Trophoblast cell (in vitro differentiated cells and primary cell): Measurements from ENCODE around the gene CD80.

Experiments used
- DNase-seq, 2 donors: peaks; one replicate each; pipeline ENCODE4 v3.0.0-alpha.2; 2016
- H2AFZ ChIP-seq: 2 replicates; pipeline ENCODE4 v1.6.1; 2013; ENCODE audit warnings: low read length, moderate library complexity, mild to moderate bottlenecking; ENCODE audit not compliant: insufficient read depth, poor library complexity
- H2AK5ac ChIP-seq: 2 replicates; pipeline ENCODE4 v1.6.1; 2013; ENCODE audit warnings: mild to moderate bottlenecking, low read length
- H2BK120ac ChIP-seq: 2 replicates; pipeline ENCODE4 v1.6.1; 2013; ENCODE audit warnings: low read length, mild to moderate bottlenecking, moderate library complexity; ENCODE audit not compliant: insufficient read depth, poor library complexity
- H2BK12ac ChIP-seq: 2 replicates; pipeline ENCODE4 v1.6.1; 2013; ENCODE audit warnings: mild to moderate bottlenecking, low read length, moderate library complexity
- H2BK5ac ChIP-seq: 2 replicates; pipeline ENCODE4 v1.6.1; 2013; ENCODE audit warnings: low read length, low read depth, moderate library complexity, mild to moderate bottlenecking; ENCODE audit not compliant: poor library complexity
- H3K14ac ChIP-seq: 2 replicates; pipeline ENCODE4 v1.6.1; 2013; ENCODE audit warnings: mild to moderate bottlenecking, low read length
- H3K18ac ChIP-seq: 2 replicates; pipeline ENCODE4 v1.6.1; 2013; ENCODE audit warnings: mild to moderate bottlenecking, low read length
- H3K23ac ChIP-seq: 2 replicates; pipeline ENCODE4 v1.6.1; 2013; ENCODE audit warnings: low read length
- H3K27ac ChIP-seq: 2 replicates; pipeline ENCODE4 v1.5.1; 2013; ENCODE audit warnings: low read depth, mild to moderate bottlenecking, inconsistent platforms, low read length, moderate library complexity
- H3K27me3 ChIP-seq: 2 replicates; pipeline ENCODE4 v1.6.1; 2013; ENCODE audit warnings: inconsistent platforms, mild to moderate bottlenecking, low read length, moderate library complexity; ENCODE audit not compliant: insufficient read depth
- H3K36me3 ChIP-seq, 2 experiments: 1 replicate in 1 of 2; 2 replicates in 1 of 2; pipeline ENCODE4 v1.6.1; 2013; ENCODE audit warnings: low read length in 2 of 2, mild to moderate bottlenecking in 2 of 2, moderate library complexity in 1 of 2; ENCODE audit not compliant: insufficient read depth in 2 of 2, control insufficient read depth in 1 of 2
- H3K4ac ChIP-seq: 2 replicates; pipeline ENCODE4 v1.6.1; 2013; ENCODE audit warnings: low read depth, mild to moderate bottlenecking, low read length, moderate library complexity
- H3K4me1 ChIP-seq, 2 experiments: 1 replicate in 1 of 2; 2 replicates in 1 of 2; pipeline ENCODE4 v1.6.1; 2013; ENCODE audit warnings: low read length in 2 of 2, mild to moderate bottlenecking in 2 of 2, moderate library complexity in 1 of 2; ENCODE audit not compliant: insufficient read depth in 2 of 2, control insufficient read depth in 1 of 2
- H3K4me2 ChIP-seq: 2 replicates; pipeline ENCODE4 v1.6.1; 2013; ENCODE audit warnings: inconsistent platforms, mild to moderate bottlenecking, low read length, moderate library complexity
- H3K4me3 ChIP-seq: 2 replicates; pipeline ENCODE4 v1.5.1; 2013; ENCODE audit warnings: mild to moderate bottlenecking, low read depth, low read length, inconsistent platforms
- H3K79me1 ChIP-seq: one replicate; pipeline ENCODE4 v1.6.1; 2013; ENCODE audit warnings: low read length
- H3K79me2 ChIP-seq: 2 replicates; pipeline ENCODE4 v1.6.1; 2013; ENCODE audit warnings: low read length, mild to moderate bottlenecking; ENCODE audit not compliant: control insufficient read depth, insufficient read depth, poor library complexity
- H3K9ac ChIP-seq: 2 replicates; pipeline ENCODE4 v1.6.1; 2013; ENCODE audit warnings: mild to moderate bottlenecking, low read length
- H3K9me3 ChIP-seq: 2 replicates; pipeline ENCODE4 v1.6.1; 2013; ENCODE audit warnings: low read depth, mild to moderate bottlenecking, control low read depth, inconsistent platforms, low read length; ENCODE audit not compliant: insufficient read depth
- H4K12ac ChIP-seq: 2 replicates; pipeline ENCODE4 v1.6.1; 2013; ENCODE audit warnings: low read depth, mild to moderate bottlenecking, low read length, moderate library complexity
- H4K8ac ChIP-seq: 2 replicates; pipeline ENCODE4 v1.6.1; 2013; ENCODE audit warnings: low read depth, mild to moderate bottlenecking, low read length, moderate library complexity
- H4K91ac ChIP-seq: one replicate; pipeline ENCODE4 v1.6.1; 2013; ENCODE audit warnings: low read depth, mild to moderate bottlenecking, low read length, moderate library complexity
- WGBS: extraction: QIAGEN DNeasy Blood & Tissue Kit; methylation state at CpG from one replicate; pipeline ENCODE4 v1.1.7; 2013; ENCODE audit warnings: missing lambda C conversion rate; ENCODE audit not compliant: insufficient read length, insufficient coverage; ENCODE audit errors: extremely low coverage; 5-methylcytosine and 5-hydroxymethylcytosine counted together

CD80 gene

GRCh38 chr3:119541547-119541946 is 17.9 kb downstream of the CD80 start:
- Histone ChIP-seq H3K4me2 (no peak overlapping the region), H2BK12ac (no peak overlapping the region), H3K79me2 (no peaks in the 10 kb centered on the region), H3K9me3 (no peaks in the 10 kb centered on the region), H3K4me3 (no peak overlapping the region), H3K27ac (no peak overlapping the region), H2BK5ac (no peak overlapping the region), H3K36me3 (no peaks in the 10 kb centered on the region), H3K18ac (no peak overlapping the region), H3K27me3 (no peaks in the 10 kb centered on the region), H4K12ac (no peak overlapping the region), H4K8ac (no peak overlapping the region), H4K91ac (no peak overlapping the region), H3K23ac (no peak overlapping the region), H2AFZ (no peak overlapping the region), H3K14ac (no peak overlapping the region), H2AK5ac (no peak overlapping the region), H3K79me1 (no peaks in the 10 kb centered on the region), H3K4ac (no peak overlapping the region), H2BK120ac (no peak overlapping the region), H3K4me1 (no peaks in the 10 kb centered on the region), H3K9ac (no peak overlapping the region)
- no peak for DNase-seq
- no CpG with 5 or more reads among the region's 3 CpGs for WGBS

- Histone ChIP-seq H4K12ac (no peak overlapping the region), H3K18ac (no peak overlapping the region), H3K9me3 (no peaks in the 10 kb centered on the region), H2AFZ (no peak overlapping the region), H2BK12ac (no peak overlapping the region), H3K4ac (no peak overlapping the region), H4K91ac (no peak overlapping the region), H2BK120ac (no peak overlapping the region), H3K4me1 (no peaks in the 10 kb centered on the region), H3K27ac (no peak overlapping the region), H3K36me3 (no peaks in the 10 kb centered on the region), H3K4me2 (no peak overlapping the region), H2BK5ac (no peak overlapping the region), H3K23ac (no peak overlapping the region), H3K79me2 (no peaks in the 10 kb centered on the region), H3K4me3 (no peak overlapping the region), H3K9ac (no peak overlapping the region), H2AK5ac (no peak overlapping the region), H3K14ac (no peak overlapping the region), H3K79me1 (no peaks in the 10 kb centered on the region), H4K8ac (no peak overlapping the region), H3K27me3 (no peaks in the 10 kb centered on the region)
- DNase-seq, result no peak
- WGBS, result no CpG with 5 or more reads among the region's 1 CpG
Measured at GRCh38 chr3:119538772-119539171, 20.6 kb downstream of the CD80 start.

GRCh38 chr3:119536757-119537156 is 22.7 kb downstream of the CD80 start:
- Histone ChIP-seq H3K27me3 (no peaks in the 10 kb centered on the region), H3K14ac (no peak overlapping the region), H3K4me3 (no peak overlapping the region), H4K12ac (no peak overlapping the region), H3K23ac (no peak overlapping the region), H3K9me3 (no peaks in the 10 kb centered on the region), H2AK5ac (no peak overlapping the region), H2BK5ac (no peak overlapping the region), H3K79me2 (no peaks in the 10 kb centered on the region), H3K18ac (no peak overlapping the region), H3K27ac (no peak overlapping the region), H3K9ac (no peak overlapping the region), H3K4me1 (no peaks in the 10 kb centered on the region), H3K4ac (no peak overlapping the region), H4K8ac (no peak overlapping the region), H3K36me3 (no peaks in the 10 kb centered on the region), H2BK120ac (no peak overlapping the region), H3K79me1 (no peaks in the 10 kb centered on the region), H2BK12ac (no peak overlapping the region), H3K4me2 (no peak overlapping the region), H4K91ac (no peak overlapping the region), H2AFZ (no peak overlapping the region)
- DNase-seq, result no peak
- no CpG with 5 or more reads among the region's 4 CpGs for WGBS

GRCh38 chr3:119534296-119534695 is 25.1 kb downstream of the CD80 start:
- no peak overlapping the region for H3K9ac ChIP-seq
- no peak overlapping the region for H2AFZ ChIP-seq
- H4K12ac ChIP-seq, result no peak overlapping the region
- no peaks in the 10 kb centered on the region for H3K79me1 ChIP-seq
- H3K36me3 ChIP-seq, result no peaks in the 10 kb centered on the region
- no peak overlapping the region for H3K4ac ChIP-seq
- H3K14ac ChIP-seq, result no peak overlapping the region
- H3K18ac ChIP-seq, result no peak overlapping the region
- no CpG with 5 or more reads among the region's 1 CpG for WGBS
- H3K4me2 ChIP-seq, result no peak overlapping the region
- H3K4me1 ChIP-seq, result no peaks in the 10 kb centered on the region
- no peak overlapping the region for H4K8ac ChIP-seq
- no peak overlapping the region for H2AK5ac ChIP-seq
- DNase-seq, result no peak
- no peak overlapping the region for H4K91ac ChIP-seq
- H3K9me3 ChIP-seq, result no peaks in the 10 kb centered on the region
- H2BK5ac ChIP-seq, result no peak overlapping the region
- H3K79me2 ChIP-seq, result no peaks in the 10 kb centered on the region
- H3K27ac ChIP-seq, result no peak overlapping the region
- H3K4me3 ChIP-seq, result no peak overlapping the region
- H2BK120ac ChIP-seq, result no peak overlapping the region
- H3K23ac ChIP-seq, result no peak overlapping the region
- no peaks in the 10 kb centered on the region for H3K27me3 ChIP-seq
- H2BK12ac ChIP-seq, result no peak overlapping the region
